GM10847 (cell line): ENCODE measurements around the gene PDE2A.

Experiments used
- POLR2A ChIP-seq: IDR thresholded peaks from 2 replicates; pipeline ENCODE4 v1.6.1; 2011; ENCODE audit not compliant: insufficient read length; ENCODE audit errors: extremely low read depth

PDE2A gene

DNA sequence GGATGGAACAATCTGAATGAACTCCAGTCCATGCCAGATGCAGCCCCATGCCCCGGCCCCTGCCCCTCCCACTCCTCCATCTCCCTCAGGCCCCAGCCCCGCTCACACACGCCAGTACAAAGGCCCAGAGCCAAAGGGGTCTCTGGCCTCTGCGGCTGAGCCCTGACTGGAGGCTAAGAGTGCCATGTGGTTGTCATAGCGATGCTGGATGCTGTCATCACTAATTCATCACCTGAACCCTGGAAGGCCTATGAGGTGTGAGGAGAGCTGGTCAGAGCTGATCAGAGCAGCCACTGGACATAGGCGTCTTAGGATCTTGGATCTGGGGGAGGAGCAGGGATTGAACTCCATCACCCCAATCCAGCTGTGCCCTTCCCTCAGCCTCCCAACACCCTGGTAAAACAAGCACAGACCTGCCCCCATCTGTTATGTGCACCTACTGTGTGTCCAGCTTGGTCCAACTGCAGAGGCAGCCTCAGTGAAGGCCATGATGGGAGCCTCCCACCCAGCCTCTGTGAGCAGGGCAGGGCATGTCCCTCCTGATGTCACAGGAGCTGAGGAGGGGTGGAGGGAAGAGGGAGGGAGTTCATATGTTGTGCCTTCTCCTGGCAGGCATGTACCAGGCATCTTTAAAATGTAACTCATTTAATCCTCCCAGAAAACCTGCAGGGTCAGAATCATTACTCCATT is 16.7 kb downstream of the PDE2A start:
- TF ChIP-seq POLR2A = no peak

DNA sequence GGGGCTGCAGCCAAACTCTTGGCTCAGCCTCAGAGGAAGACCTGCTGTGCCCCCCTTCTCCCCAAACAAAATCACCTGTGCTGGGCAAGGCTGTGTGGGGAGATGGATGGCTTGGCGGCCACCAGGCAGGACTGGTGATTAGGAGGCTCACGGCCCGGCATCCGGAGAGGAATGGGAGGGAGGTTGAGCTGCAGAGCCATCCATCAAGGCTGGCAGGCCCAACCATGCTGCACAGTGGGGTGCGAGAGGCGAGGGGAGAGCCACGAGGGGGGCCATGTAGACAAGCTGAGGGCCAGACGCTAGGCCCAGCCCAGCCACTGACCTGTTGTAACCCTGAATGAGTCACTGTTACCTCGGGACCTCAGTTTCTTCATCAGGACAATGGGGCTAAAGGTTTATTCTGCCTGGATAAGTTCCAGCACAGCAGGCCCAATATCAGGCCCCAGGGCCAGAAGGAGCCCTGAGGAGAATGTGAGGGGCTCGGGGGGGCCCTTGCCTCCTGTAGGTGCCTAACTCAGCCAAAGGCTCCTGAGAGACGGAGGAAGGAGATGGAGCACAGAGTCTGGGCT is 18.2 kb downstream of the PDE2A start:
- no peak for TF ChIP-seq POLR2A

DNA sequence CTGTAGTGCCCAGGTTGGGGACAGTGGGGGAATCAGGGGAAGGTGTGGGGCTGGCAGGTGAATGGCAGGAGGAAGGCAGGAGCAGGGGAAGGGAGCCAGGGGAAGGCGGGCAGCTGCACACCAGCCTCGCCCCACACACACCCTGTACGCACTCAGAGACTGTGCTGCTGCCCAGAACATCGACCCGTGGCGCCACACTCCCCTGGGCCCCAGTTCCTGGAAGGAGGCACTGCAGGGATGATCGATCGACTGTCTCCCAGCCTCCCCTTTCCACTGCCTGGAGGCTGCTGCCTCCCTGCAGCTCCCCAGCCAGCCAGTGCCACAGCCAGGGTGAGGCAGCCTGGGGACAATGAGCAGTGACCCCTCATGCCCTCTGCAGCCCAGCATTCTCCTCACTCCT is 19.2 kb downstream of the PDE2A start:
- no peak for TF ChIP-seq POLR2A

DNA sequence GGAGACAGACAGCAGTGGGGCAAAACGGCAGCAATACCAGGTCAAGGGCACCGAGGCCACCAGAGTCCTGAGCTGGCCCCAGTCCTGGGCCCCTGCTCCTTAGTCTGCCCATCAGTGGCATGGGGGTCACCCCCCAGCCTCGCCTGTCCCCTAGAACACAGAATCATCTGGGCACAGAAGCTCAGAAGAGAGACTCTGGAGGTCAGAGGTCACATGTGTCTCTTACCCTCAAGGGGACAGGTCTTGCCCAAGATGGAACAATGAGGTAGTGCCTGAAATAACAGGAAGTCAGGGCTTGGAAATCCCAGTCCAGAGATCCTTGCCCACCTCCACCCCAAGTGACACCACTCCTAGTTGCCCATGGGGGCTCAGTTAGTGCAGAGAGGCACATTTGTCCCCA is 20.6 kb downstream of the PDE2A start:
- TF ChIP-seq POLR2A = no peak

DNA sequence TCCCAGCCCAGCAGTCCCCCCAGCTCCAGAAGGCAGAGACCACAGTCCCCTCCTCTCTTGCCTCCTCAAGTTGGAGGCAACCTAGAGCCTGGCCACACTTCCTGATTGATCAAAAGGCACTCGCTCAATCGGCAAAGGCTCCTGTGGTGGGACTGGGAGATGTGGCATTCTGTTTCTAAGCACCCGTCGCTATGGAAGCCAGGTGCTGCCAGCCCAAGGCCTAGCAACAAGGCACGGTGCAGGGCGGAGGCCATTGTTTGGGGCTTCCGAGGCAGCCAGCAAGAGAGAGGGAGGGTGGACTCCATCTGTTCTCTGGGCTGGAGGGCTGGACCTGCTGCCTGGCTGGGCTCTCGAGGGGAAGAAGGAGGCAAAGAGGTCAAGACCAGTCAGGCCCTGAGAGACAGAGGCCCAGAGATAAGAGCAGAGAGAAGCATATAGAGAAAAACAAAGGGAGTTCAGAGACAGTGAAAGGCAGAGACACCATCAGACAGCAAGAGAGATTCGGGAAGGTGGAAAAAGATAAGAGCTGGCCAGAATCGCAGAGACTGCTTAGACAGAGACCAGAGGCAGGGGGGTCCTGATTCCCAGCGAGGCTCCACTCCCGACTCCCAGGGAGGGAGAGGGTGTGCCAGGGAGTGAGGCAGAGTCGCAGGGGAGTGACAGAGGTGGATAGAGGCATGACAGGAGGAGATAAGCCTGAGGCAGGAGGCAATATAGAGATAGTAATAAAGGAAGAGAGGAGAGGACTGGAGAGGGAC is 21.2 kb downstream of the PDE2A start:
- TF ChIP-seq POLR2A = no peak

DNA sequence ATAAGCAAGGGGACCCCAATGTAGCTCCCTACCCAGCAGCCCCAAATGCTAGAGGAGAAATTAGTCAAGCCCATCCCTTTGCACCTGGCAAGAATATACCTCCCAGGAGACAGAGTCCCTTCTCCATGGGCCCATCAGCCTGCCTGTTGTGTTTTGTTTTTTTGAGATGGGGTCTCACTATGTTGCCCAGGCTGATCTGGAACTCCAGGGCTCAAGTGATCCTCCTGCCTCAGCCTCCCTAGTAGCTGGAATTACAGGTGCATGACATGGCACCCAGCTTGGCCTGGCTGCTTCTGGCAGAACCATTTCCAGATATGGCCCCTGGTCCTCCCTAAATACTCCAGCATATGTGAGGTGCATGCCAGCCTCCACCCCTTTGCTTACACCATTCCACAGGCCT is 22.1 kb downstream of the PDE2A start:
- no peak for TF ChIP-seq POLR2A

DNA sequence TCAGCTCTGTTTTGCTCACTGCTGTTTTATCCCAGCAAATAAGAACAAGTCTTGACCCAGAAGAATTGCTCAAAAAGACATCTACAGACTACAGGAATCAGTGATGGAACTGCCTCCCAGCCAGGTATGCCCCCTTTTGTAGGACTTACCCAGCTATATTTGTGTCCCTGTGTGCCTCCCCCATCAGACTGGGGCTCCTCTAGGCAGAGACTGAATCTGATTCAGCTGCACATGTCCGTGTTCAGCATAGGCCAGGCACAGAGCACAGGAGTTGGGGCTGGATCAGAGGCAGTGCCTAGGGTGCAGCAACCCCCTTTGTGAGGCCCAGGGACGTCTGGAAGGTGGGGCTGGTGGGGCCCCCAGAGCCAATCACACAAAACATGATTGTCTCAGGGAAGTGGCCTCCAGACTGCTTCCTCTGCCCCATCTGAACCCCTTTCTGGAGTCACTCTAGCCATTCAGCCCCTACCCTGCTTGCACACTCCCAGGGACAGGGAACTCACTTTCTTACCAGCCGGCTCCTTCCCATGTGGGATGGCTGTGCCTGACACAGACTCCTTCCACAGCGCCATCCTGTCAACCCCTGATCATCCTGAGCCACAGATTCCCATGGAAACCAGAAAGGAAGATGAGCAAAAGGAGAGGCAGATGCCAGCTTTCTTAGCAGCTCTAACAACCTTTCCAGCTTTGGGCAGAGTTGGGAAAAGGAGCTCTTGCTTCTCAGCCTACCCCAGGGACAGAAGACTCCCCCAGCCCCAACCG is 24.8 kb downstream of the PDE2A start:
- no peak for TF ChIP-seq POLR2A

DNA sequence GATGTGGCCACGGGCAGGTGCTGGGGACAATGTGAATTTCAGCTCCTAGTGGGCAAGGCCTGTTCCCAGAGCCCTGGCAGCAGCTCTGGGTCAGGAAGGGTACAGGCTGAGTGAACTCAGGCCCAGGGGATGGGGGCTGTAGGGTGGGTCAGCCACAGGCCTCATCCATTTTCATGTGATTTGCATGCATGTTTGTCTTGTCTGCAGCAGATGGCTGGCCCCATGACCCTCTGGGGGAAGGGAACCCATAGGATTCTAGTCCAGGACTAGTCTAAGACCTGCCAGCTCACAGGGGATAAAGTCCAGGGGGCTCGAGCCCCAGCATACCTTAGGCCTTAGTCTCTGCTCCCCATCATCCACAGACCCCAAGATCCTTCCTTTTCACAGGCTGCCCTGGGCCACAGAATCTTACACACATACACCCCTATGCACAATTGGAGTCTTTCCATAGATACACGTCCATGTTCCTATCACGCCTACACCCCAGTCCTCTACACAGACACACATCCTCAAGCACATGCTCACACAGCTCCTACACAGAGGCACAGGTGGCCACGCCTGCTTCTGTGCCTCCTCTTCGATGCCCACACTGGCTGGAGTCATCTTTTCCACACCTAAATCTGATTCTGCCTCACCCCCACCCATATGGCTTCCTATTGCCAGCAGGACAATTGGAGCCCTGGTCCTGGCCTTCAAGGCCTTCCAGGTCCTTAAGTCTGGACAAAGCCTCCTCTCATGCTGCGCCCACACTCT is 25.7 kb downstream of the PDE2A start:
- TF ChIP-seq POLR2A = no peak

DNA sequence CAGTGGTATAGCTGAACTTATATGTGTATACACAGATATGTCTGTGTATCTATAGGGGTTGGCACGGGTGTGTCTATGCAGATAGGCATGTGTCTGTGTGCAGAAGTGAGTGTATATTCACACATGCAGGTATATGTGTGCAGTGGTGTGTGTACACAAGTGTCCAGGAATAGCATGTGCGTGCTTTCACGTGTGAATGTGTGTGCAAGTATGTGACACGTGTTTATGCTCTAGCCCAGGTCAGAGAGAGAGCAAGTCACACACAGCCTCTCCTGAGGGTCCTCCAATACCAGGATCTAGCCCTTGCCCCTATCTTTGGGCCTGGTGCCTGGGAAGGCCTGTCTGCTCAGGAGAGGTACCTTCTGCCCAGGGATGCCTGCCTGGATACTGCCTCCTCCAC is 26.3 kb downstream of the PDE2A start:
- TF ChIP-seq POLR2A = no peak

DNA sequence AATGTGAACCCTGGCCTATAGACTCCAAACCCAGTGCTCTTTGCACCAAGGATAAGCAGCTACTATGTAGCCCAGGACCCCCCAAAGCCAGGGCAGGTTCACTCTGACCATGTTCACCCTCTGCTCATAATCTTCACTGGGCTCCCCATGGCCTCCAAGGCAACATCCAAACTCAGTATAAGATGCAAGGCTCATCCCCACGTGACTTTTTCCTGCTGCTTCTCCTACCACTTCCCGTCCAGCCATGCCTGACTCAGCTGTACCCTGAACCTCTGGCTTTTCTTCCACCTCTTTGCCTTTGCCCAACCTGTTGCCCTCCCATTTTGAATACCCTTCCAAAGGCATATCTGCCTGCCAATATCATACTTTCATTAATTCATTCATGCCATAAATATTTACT is 27.8 kb downstream of the PDE2A start:
- no peak for TF ChIP-seq POLR2A

DNA sequence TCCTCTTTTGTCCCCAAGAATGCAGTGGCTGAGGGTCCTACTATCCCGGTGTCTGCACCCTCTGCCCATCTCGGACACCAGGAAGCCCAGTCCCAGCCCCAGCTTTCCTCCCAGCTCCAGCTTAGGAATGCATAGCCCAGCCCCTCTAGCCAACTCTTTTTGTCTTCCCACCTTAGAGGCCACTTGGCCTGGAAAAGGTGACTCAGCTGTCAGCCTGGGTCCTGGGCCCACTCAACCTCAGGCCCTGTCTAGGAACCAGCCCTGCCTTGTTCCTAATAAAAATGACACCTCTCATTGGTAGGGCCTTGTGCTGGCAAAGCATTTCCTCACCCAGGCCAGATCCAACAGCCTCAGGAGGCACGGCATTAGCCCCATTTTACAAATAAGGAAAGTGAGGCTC is 28.2 kb downstream of the PDE2A start:
- TF ChIP-seq POLR2A = no peak

DNA sequence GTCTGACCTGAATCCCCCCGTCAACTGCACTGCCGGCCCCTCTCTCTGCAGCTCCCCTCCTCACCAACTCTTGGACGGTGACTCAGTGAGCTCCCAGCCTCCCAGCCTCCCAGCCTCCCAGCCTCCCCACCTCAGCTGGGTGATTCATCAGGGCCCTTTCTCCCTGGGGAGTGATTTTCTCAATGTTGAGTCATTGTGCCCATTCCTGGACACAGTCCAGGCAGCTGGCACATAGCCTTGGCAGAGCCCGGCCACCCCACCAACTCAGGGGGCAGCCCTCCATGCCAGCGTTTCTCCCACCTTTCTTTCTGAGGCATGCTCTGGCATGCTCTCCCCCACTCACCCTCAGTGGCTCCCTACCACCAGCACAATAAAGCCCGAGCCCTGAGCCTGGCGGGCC is 30.7 kb downstream of the PDE2A start:
- TF ChIP-seq POLR2A = no peak

DNA sequence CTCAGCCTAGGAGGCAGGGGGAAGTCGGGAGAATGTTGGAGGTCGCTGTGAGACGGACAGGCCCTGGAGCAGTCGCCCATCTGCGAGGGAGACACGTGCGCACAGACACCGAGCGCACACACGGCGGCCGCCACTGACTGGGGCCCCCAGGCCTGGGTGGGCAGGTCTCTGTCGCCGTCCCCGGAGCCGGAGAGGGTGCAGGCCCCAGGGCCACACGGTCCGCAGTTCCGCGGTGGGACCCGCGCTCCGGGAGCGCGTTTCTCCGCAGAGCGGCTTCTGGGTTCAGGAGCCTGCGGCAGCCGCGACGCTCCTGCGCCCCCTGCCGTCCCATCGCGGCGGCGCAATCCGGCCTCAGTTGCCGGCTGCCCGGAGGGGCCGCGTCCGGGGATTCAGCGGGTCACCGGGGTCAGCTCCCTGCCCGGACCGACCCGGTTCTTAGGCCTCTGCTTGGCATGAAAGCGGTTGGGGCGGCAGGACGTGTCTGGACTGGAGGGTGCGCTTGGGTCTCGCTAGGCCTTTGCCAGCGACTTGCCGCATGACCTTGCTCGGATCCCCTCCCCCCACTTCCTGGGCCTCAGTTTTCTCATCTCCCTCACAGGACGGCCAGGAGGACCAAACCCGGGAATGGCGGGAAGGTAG is 31.2 kb downstream of the PDE2A start:
- no peak for TF ChIP-seq POLR2A

DNA sequence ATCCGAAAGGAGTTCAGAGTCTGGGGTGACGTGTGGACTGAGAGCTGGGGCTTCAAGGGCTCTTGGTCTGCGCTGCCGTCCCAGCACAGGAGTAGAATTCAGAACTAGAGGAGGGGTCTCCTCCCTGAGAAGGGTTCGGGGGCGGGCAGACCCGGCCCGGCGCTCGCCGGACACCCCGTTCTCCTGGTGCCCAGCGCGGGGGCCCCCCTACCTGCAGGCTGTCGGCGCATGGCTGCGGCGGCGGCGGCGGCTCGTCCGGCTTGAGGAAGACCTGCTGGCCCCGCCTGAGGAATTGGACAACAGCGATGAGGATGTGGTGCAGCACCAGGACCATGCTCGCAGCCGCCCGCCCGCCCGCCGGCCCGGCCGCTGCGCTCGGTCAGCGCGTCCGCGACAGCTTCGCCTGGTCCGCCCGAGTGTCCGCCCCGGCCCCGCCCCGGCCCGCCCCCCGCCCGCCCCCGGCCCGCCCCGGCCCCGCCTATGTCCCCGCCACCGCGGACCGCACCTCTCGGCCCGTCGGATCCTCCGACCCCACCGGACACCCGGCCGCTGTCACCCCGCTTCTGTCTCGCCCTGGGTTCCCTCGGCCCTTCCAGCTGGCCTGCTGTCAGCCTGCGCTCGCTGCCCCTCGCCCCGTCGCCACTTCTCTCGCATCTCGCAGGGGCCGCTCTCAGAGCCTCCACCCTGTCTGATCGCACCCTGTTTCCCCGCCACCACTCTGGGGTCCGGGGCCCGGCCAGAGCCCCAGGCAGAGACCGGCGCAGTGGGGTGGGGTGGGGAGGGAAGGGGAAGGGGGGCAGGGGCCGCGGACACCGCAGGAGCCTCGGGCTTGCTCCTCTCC is 32.0 kb downstream of the PDE2A start:
- TF ChIP-seq POLR2A = no peak
